HepG2 (cell line): ENCODE data around the gene MAN2A1. TPM values are rescaled to one million over a fixed set of nuclear protein-coding genes. Genes with fewer than 3 reads are reported as not detected.
A peak's percentile ranks its signal among the peaks of the same experiment; 100 is the strongest.

ENCODE experiments used
- ATAC-seq: fragments of 200-7000 bp; cut with Tn5 transposase; 3 replicates; pipeline ENCODE4 v1.9.1; 2020; ENCODE audit warnings: mild to moderate bottlenecking, moderate library complexity
- BruUV-seq: library from RNA; stranded (reverse); fragments of 400-500 nt; replicated peaks from 2 replicates; lab custom pipeline; 2021; lab: Mats Ljungman, UMichigan
- CTCF ChIA-PET: fragments of 300-600 bp; formaldehyde crosslinking; extraction: SDS; loops from one replicate; lab custom pipeline; 2021; ENCODE audit warnings: low total read pairs, inconsistent platforms, low intra/inter-chr PET ratio; lab: Yijun Ruan, JAX
- POLR2A ChIA-PET: fragments of 350-600 bp; sonication (Branson Sonifier 250); formaldehyde crosslinking; loops from one replicate; lab custom pipeline; 2020; ENCODE audit warnings: antibody characterized with exemption, inconsistent platforms; lab: Yijun Ruan, JAX
- DNase-seq: peaks from one replicate; pipeline ENCODE4 v3.0.0-alpha.2; 2015; ENCODE audit warnings: low spot score
- FAIRE-seq: peaks from 3 replicates; lab custom pipeline; 2011; peaks lifted over from hg19 to GRCh38; lab: Jason Lieb, UNC
- H2AFZ ChIP-seq: one replicate; pipeline ENCODE4 v1.6.1; 2011; ENCODE audit warnings: low read length, inconsistent platforms
- H3K27ac ChIP-seq: fragments of 300-600 bp; 3 replicates; pipeline ENCODE4 v1.8.0; 2011; ENCODE audit warnings: mixed run types, mild to moderate bottlenecking, mixed read lengths, low read length, inconsistent platforms; ENCODE audit not compliant: insufficient read depth; ENCODE audit errors: extremely low read length
- H3K27me3 ChIP-seq, 2 experiments: fragments of 200-600 bp in 1 of 2; 2 replicates in 1 of 2; 3 replicates in 1 of 2; pipeline versions ENCODE4 v1.6.0 to v1.8.0; 2011; ENCODE audit warnings: low read length in 2 of 2, mild to moderate bottlenecking in 2 of 2, moderate library complexity in 2 of 2, inconsistent platforms in 1 of 2; ENCODE audit not compliant: insufficient read depth in 2 of 2, control insufficient read depth in 1 of 2
- H3K36me3 ChIP-seq, 2 experiments: fragments of 200-600 bp in 1 of 2; replicated peaks in 1 of 2; 2 replicates in 1 of 2; 3 replicates in 1 of 2; pipeline versions ENCODE4 v1.5.1 to v1.8.0; 2011; ENCODE audit warnings: low read length in 2 of 2, inconsistent platforms in 1 of 2; ENCODE audit not compliant: insufficient read depth in 2 of 2, control insufficient read depth in 1 of 2
- H3K4me1 ChIP-seq: 2 replicates; pipeline ENCODE4 v1.5.1; 2012; ENCODE audit warnings: low read length, inconsistent platforms; ENCODE audit not compliant: insufficient read depth
- H3K4me2 ChIP-seq: 2 replicates; pipeline ENCODE4 v1.6.0; 2011; ENCODE audit warnings: low read depth, low read length, inconsistent platforms
- H3K4me3 ChIP-seq, 3 experiments: fragments of 200-600 bp in 1 of 3; sonication (generic), shearing (Covaris generic) in 1 of 3; replicated peaks in 1 of 3; 2 replicates each; pipeline ENCODE4 v1.5.1; 2011 to 2016; ENCODE audit warnings: low read length in 3 of 3, inconsistent platforms in 2 of 3, low read depth in 2 of 3, mild to moderate bottlenecking in 2 of 3, control low read depth in 1 of 3, mixed read lengths in 1 of 3; ENCODE audit not compliant: insufficient read depth in 1 of 3
- H3K79me2 ChIP-seq: one replicate; pipeline ENCODE4 v1.6.1; 2011; ENCODE audit warnings: low read length, inconsistent platforms; ENCODE audit not compliant: insufficient read depth
- H3K9ac ChIP-seq: 2 replicates; pipeline ENCODE4 v1.6.0; 2011; ENCODE audit warnings: mild to moderate bottlenecking, low read depth, low read length, inconsistent platforms; ENCODE audit not compliant: insufficient read depth
- H3K9me3 ChIP-seq: 2 replicates; pipeline ENCODE4 v1.5.1; 2012; ENCODE audit warnings: mild to moderate bottlenecking, low read length
- H4K20me1 ChIP-seq: 2 replicates; pipeline ENCODE4 v1.6.0; 2011; ENCODE audit warnings: inconsistent platforms, mild to moderate bottlenecking, low read length, moderate library complexity; ENCODE audit not compliant: insufficient read depth
- CEBPG ChIP-seq: IDR thresholded peaks from 2 replicates; pipeline ENCODE4 v1.6.1; 2016
- CREM ChIP-seq, 2 experiments: sonication (generic) in 1 of 2; formaldehyde crosslinking in 1 of 2; IDR thresholded peaks; 2 replicates each; pipeline versions ENCODE4 v1.4.0 to v1.6.1; 2016 to 2020; ENCODE audit warnings: antibody characterized with exemption in 1 of 2, mild to moderate bottlenecking in 1 of 2, missing genetic modification reagents in 1 of 2
- DBP ChIP-seq: sonication (generic); formaldehyde crosslinking; IDR thresholded peaks from 2 replicates; pipeline ENCODE4 v1.4.0; 2020; ENCODE audit warnings: missing genetic modification reagents; ENCODE audit errors: not compliant biosample characterization
- EEA1 ChIP-seq: sonication (generic); formaldehyde crosslinking; IDR thresholded peaks from 2 replicates; pipeline ENCODE4 v1.5.1; 2020; ENCODE audit warnings: mild to moderate bottlenecking, missing genetic modification reagents, borderline replicate concordance
- GLMP ChIP-seq: sonication (generic); formaldehyde crosslinking; IDR thresholded peaks from 2 replicates; pipeline ENCODE4 v1.9.0; 2021; ENCODE audit warnings: missing genetic modification reagents, mild to moderate bottlenecking, borderline replicate concordance
- NFE2 ChIP-seq: sonication (generic); formaldehyde crosslinking; IDR thresholded peaks from 2 replicates; pipeline ENCODE4 v1.4.0; 2020; ENCODE audit warnings: missing genetic modification reagents
- PTBP1 ChIP-seq: fragments of 200-400 bp; formaldehyde crosslinking; IDR thresholded peaks from 2 replicates; pipeline ENCODE4 v1.6.1; 2018; ENCODE audit warnings: low read length, low read depth; ENCODE audit not compliant: poor library complexity, severe bottlenecking
- RFX3 ChIP-seq: IDR thresholded peaks from 2 replicates; pipeline ENCODE4 v1.6.1; 2016; ENCODE audit warnings: missing biosample characterization, missing genetic modification reagents
- TERF1 ChIP-seq: sonication (generic); formaldehyde crosslinking; IDR thresholded peaks from 2 replicates; pipeline ENCODE4 v1.8.0; 2022; ENCODE audit warnings: mild to moderate bottlenecking, missing genetic modification reagents, moderate library complexity
- ZNF430 ChIP-seq: sonication (generic); formaldehyde crosslinking; IDR thresholded peaks from 2 replicates; pipeline ENCODE4 v1.9.0; 2021; ENCODE audit warnings: mild to moderate bottlenecking, missing genetic modification reagents
- ZNF629 ChIP-seq: sonication (generic); formaldehyde crosslinking; conservative IDR thresholded peaks from 2 replicates; pipeline ENCODE4 v1.5.0; 2020; ENCODE audit warnings: missing genetic modification reagents
- ZNF644 ChIP-seq: IDR thresholded peaks from 2 replicates; pipeline ENCODE4 v1.6.1; 2016; ENCODE audit warnings: low read depth
- ZNF660 ChIP-seq: sonication (generic); formaldehyde crosslinking; IDR thresholded peaks from 2 replicates; pipeline ENCODE4 v1.5.1; 2020; ENCODE audit warnings: mild to moderate bottlenecking, low read depth, missing genetic modification reagents, borderline replicate concordance
- ZNF691 ChIP-seq: sonication (generic); formaldehyde crosslinking; IDR thresholded peaks from 2 replicates; pipeline ENCODE4 v1.4.0; 2020; ENCODE audit warnings: missing genetic modification reagents, low read depth, mild to moderate bottlenecking, borderline replicate concordance
- WGBS: methylation state at CpG from one replicate; pipeline ENCODE4 v1.1.6; 2017; ENCODE audit warnings: low lambda C conversion rate; 5-methylcytosine and 5-hydroxymethylcytosine counted together
- in situ Hi-C: cut with HindIII; loops from 2 replicates; pipeline ENCODE4 v1.10.0; 2017; ENCODE audit warnings: low pct_unique_long_range_greater_than_20kb; ENCODE audit not compliant: extremely low pct_ligation_motif_present
- intact Hi-C: fragments of 100-400 bp; cut with micrococcal nuclease; formaldehyde crosslinking; loops from one replicate; pipeline ENCODE4 v1.10.0; 2022; ENCODE audit not compliant: unreplicated experiment
- polyA plus RNA-seq, 8 experiments: library from polyadenylated mRNA; depleted of rRNA in 3 of 8; stranded (reverse) in 7 of 8; unstranded in 1 of 8; fragments of >200 nt; fragmentation: Illumina TruSeq in 4 of 8; extraction: Trizol in 4 of 8; gene quantifications; 2 replicates each; pipeline versions ENCODE4 v1.2.1 to v1.2.3, GENCODE V29; 2011 to 2016; ENCODE audit warnings: low read depth in 4 of 8, missing spikeins in 1 of 8, mixed read lengths in 1 of 8; ENCODE audit not compliant: insufficient read depth in 1 of 8
- total RNA-seq, 5 experiments: library from RNA; depleted of rRNA; stranded (reverse); fragments of >200 nt; fragmentation: Illumina TruSeq; extraction: Trizol; gene quantifications; 2 replicates each; pipeline ENCODE4 v1.2.3, GENCODE V29; 2016; ENCODE audit warnings: low read depth in 1 of 5

The MAN2A1 gene
- total and polyA plus RNA-seq, 2 of the 13 experiments (the other 11 are each of a cell fraction or from before 2014, with no cell fraction given), result 56.2 to 80.5 TPM

GRCh38 chr5:109706095-109706494 lies 16.4 kb downstream of the MAN2A1 start:
- ATAC-seq, result no peak
- TF ChIP-seq TERF1 (CRISPR knock-in tag) (no peak), ZNF629 (CRISPR knock-in tag) (peak; percentile 47)
- Histone ChIP-seq H2AFZ (no peak overlapping the region), H3K9me3 (no peaks in the 10 kb centered on the region), H4K20me1 (peaks cover 47% of the 10 kb centered on the region), H3K27ac (no peak overlapping the region), H3K27me3 (no peaks in the 10 kb centered on the region), H3K36me3 (peaks cover 0 to 3% of the 10 kb centered on the region in 2 experiments; a peak in 1 of 5 replicates), H3K9ac (no peak overlapping the region), H3K4me2 (no peak overlapping the region), H3K4me1 (peaks cover 58% of the 10 kb centered on the region), H3K79me2 (peaks cover 96% of the 10 kb centered on the region), H3K4me3 (no peak overlapping the region)
- no peak for FAIRE-seq
- 95% methylated on average over 1 of the region's 1 CpG for WGBS
- DNase-seq, result no peak
- intact Hi-C loops, result no loop called here
- in situ Hi-C loops, result no loop called here
- CTCF ChIA-PET, result no interaction called here
- BruUV-seq, result no TSS peak
- POLR2A ChIA-PET, result no interaction called here

- CTCF ChIA-PET, result no interaction called here
- no peak overlapping the region for H2AFZ ChIP-seq
- in situ Hi-C loops (no loop called here), intact Hi-C loops (no loop called here)
- FAIRE-seq (peak; percentile 63), ATAC-seq (peak; percentile 88), DNase-seq (peak; percentile 61)
- H3K9me3 ChIP-seq, result no peaks in the 10 kb centered on the region
- peak overlapping the region; percentile 35 for H3K4me2 ChIP-seq
- H3K36me3 ChIP-seq, result peaks cover 0 to 3% of the 10 kb centered on the region in 2 experiments; a peak in 1 of 5 replicates
- BruUV-seq, result no TSS peak
- peaks cover 47% of the 10 kb centered on the region for H4K20me1 ChIP-seq
- no peak overlapping the region for H3K4me3 ChIP-seq
- peaks cover 96% of the 10 kb centered on the region for H3K79me2 ChIP-seq
- POLR2A ChIA-PET, result interaction anchor here (1.5 to 2.7 kb wide), 2 partner anchors 12 to 18 kb away, joined by 5 to 10 read pairs; partner anchors contain the start of gene MAN2A1
- 5% methylated on average over 2 of the region's 2 CpGs for WGBS
- no peak overlapping the region for H3K9ac ChIP-seq
- peak overlapping the region; percentile 29 for H3K27ac ChIP-seq
- H3K4me1 ChIP-seq, result peaks cover 44% of the 10 kb centered on the region
- no peaks in the 10 kb centered on the region for H3K27me3 ChIP-seq
- no peak for TF ChIP-seq ZNF430 (CRISPR knock-in tag)
- no peak for TF ChIP-seq NFE2 (CRISPR knock-in tag)
- peak; percentile 13; the same call in 1 of the 2 replicates for TF ChIP-seq CREM (IDR thresholded peaks at IDR 0.05)
- no peak for TF ChIP-seq CREM (CRISPR knock-in tag; IDR thresholded peaks at IDR 0.05)
- TF ChIP-seq ZNF660, result no peak
- no peak for TF ChIP-seq DBP
- TF ChIP-seq ZNF644 (CRISPR knock-in tag), result peak; percentile 84
- TF ChIP-seq RFX3 (CRISPR knock-in tag), result no peak
- no peak for TF ChIP-seq ZNF691 (CRISPR knock-in tag)
- TF ChIP-seq GLMP (CRISPR knock-in tag), result no peak
- no peak for TF ChIP-seq EEA1
- TF ChIP-seq CEBPG, result no peak
- TF ChIP-seq PTBP1, result no peak
These were observed 17.8 kb downstream of the MAN2A1 start for GRCh38 chr5:109707531-109707930.
